ENCODE results near the gene TBC1D21. TPM values are rescaled to one million over a fixed set of nuclear protein-coding genes. Genes with fewer than 3 reads are reported as not detected.

Gene TBC1D21
- total RNA-seq, 4 donors from 2014 or later, result not detected

DNA sequence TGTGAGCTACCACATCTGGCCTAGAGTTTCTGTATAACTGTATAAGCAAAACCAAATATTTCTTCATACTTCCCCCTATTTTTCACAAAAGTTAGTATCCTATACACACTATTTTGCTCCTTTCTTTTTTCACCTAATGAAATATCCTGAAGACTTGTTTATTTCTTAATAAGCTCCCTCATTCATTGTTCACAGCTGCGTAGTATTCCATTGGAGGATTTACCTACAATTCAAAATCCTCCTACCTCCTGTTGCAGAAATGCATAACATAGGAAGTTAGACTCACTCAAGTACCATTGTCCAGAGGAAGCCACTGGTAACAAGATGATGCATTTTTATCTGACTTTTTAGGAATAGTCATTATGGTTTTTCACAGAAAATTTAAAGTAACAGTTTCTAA lies 29.6 kb upstream of the TBC1D21 start:
- Histone ChIP-seq H3K4me3 (replicated peaks in 1 of 3) (no peak overlapping the region), H3K27me3 (no peaks in the 10 kb centered on the region), H3K9me3 (no peaks in the 10 kb centered on the region), H3K4me1 (peaks cover 0 to 3% of the 10 kb centered on the region in 2 donors), H3K36me3 (no peaks in the 10 kb centered on the region), H3K27ac (no peak overlapping the region)
- TF ChIP-seq CTCF (IDR thresholded peaks at IDR 0.05) (no peak), POLR2A (IDR thresholded peaks at IDR 0.05) (no peak)
- no peak for DNase-seq
- WGBS, 2 donors, result 95 to 100% methylated on average over 1 of the region's 1 CpG
- intact Hi-C loops (cut with DNase I), result no loop called here

DNA sequence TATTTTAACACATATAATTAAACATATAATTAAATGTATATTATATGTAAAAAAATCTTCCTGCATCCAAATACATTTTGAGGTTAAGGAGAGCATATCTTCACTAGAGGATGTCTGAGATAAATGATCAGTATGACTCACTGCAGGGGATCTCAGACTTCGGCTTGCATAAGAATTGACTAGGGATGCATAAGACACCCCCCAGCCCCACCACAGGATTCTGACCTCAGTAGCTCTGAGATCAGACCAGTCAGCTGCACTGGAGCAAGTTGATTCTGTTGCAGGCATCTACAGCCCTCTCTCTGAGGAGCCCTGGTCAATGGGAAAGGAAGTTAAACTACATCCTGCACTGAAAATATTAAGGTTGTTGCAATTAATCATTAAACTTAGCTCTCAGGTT lies 29.0 kb upstream of the TBC1D21 start:
- Histone ChIP-seq H3K27me3 (no peaks in the 10 kb centered on the region), H3K4me3 (replicated peaks in 1 of 3) (no peak overlapping the region), H3K27ac (no peak overlapping the region), H3K36me3 (no peaks in the 10 kb centered on the region), H3K4me1 (no peaks in the 10 kb centered on the region), H3K9me3 (no peaks in the 10 kb centered on the region)
- TF ChIP-seq CTCF (IDR thresholded peaks at IDR 0.05) (no peak), POLR2A (IDR thresholded peaks at IDR 0.05) (no peak)
- no peak for DNase-seq
- intact Hi-C loops (cut with DNase I), result no loop called here
- WGBS, 2 donors, result 70 to 77% methylated on average over 1 of the region's 1 CpG

DNA sequence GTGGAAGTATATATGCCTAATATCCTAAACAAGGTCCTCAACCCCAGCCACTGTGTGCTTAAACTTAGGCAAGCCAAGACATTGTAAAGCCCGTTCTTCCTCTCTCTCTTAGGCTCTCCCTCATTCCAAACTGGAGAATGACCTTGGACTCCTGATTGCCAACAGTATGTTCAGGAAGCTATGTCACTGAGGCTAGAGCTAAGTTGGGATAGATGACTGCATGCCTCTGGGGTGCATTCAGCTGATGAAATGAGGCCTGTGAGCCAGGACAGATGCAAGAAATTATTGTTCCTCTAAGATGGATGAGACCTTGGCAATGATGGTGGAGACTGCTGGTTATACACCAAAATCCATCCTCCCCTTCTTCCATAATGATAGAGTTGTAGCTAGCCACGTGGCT lies 27.9 kb upstream of the TBC1D21 start:
- Histone ChIP-seq H3K4me1 (no peaks in the 10 kb centered on the region), H3K36me3 (no peaks in the 10 kb centered on the region), H3K9me3 (no peaks in the 10 kb centered on the region), H3K4me3 (replicated peaks in 1 of 3) (no peak overlapping the region), H3K27me3 (no peaks in the 10 kb centered on the region), H3K27ac (no peak overlapping the region)
- intact Hi-C loops (cut with DNase I), result no loop called here
- WGBS, 2 donors, result 65 to 77% methylated on average over 2 of the region's 2 CpGs
- TF ChIP-seq CTCF (IDR thresholded peaks at IDR 0.05), result no peak
- no peak for TF ChIP-seq POLR2A (IDR thresholded peaks at IDR 0.05)
- no peak for DNase-seq

GRCh38 chr15:73845907-73846306 lies 27.5 kb upstream of the TBC1D21 start:
- Histone ChIP-seq H3K4me3 (replicated peaks in 1 of 3) (no peak overlapping the region), H3K9me3 (no peaks in the 10 kb centered on the region), H3K36me3 (no peaks in the 10 kb centered on the region), H3K27ac (no peak overlapping the region), H3K27me3 (no peaks in the 10 kb centered on the region), H3K4me1 (no peaks in the 10 kb centered on the region)
- 81 to 88% methylated on average over 3 of the region's 3 CpGs for WGBS, 2 donors
- TF ChIP-seq POLR2A (IDR thresholded peaks at IDR 0.05) (no peak), CTCF (IDR thresholded peaks at IDR 0.05) (no peak)
- no peak for DNase-seq
- intact Hi-C loops (cut with DNase I), result no loop called here

- TF ChIP-seq CTCF (IDR thresholded peaks at IDR 0.05) (no peak), POLR2A (IDR thresholded peaks at IDR 0.05) (no peak)
- Histone ChIP-seq H3K36me3 (no peaks in the 10 kb centered on the region), H3K27ac (no peak overlapping the region), H3K4me3 (replicated peaks in 1 of 3) (no peak overlapping the region), H3K27me3 (no peaks in the 10 kb centered on the region), H3K9me3 (no peaks in the 10 kb centered on the region), H3K4me1 (no peaks in the 10 kb centered on the region)
- WGBS, 2 donors, result 95 to 96% methylated on average over 2 of the region's 2 CpGs
- intact Hi-C loops (cut with DNase I), result no loop called here
- no peak for DNase-seq
These were observed 23.7 kb upstream of the TBC1D21 start for GRCh38 chr15:73849641-73850040.
